Gastrocnemius medialis (tissue), 4 donors: ENCODE results near the gene SMIM12. TPM values are rescaled to one million over a fixed set of nuclear protein-coding genes. Genes with fewer than 3 reads are reported as not detected.

Experiments
- ATAC-seq, 2 donors: fragments of 150-250 bp; one replicate each; pipeline ENCODE4 v1.9.1; 2016
- DNase-seq, 2 donors: peaks; one replicate each; pipeline ENCODE4 v3.0.0-alpha.2; 2019
- H3K27ac ChIP-seq, 4 donors: fragments of 200-600 bp; sonication (generic); 1 replicate in 1 of 4; 2 replicates in 3 of 4; pipeline ENCODE4 v1.5.1; 2016 to 2018; ENCODE audit warnings: mild to moderate bottlenecking in 2 of 4, moderate library complexity in 1 of 4
- H3K27me3 ChIP-seq, 3 donors: fragments of 200-600 bp; sonication (generic) in 2 of 3; 1 replicate in 1 of 3; 2 replicates in 2 of 3; pipeline versions ENCODE4 v1.5.1 to v1.6.0; 2016 to 2019; ENCODE audit warnings: mild to moderate bottlenecking in 1 of 3, moderate library complexity in 1 of 3
- H3K36me3 ChIP-seq, 2 donors: fragments of 200-600 bp; sonication (generic) in 1 of 2; one replicate each; pipeline ENCODE4 v1.5.1; 2017 to 2018
- H3K4me1 ChIP-seq, 2 donors: fragments of 200-600 bp; sonication (generic) in 1 of 2; one replicate each; pipeline ENCODE4 v1.5.1; 2016 to 2017; ENCODE audit warnings: mild to moderate bottlenecking in 2 of 2
- H3K4me3 ChIP-seq, 4 donors: fragments of 200-600 bp; sonication (generic) in 3 of 4; 1 replicate in 1 of 4; 2 replicates in 3 of 4; pipeline ENCODE4 v1.5.1; 2016 to 2019; ENCODE audit warnings: mild to moderate bottlenecking in 2 of 4
- H3K9me3 ChIP-seq, 3 donors: fragments of 200-600 bp; sonication (generic) in 2 of 3; 1 replicate in 1 of 3; 2 replicates in 2 of 3; pipeline ENCODE4 v1.5.1; 2016 to 2019
- CTCF ChIP-seq, 5 experiments: fragments of 450-650 bp in 3 of 5; fragments of 200-600 bp in 2 of 5; sonication (generic) in 2 of 5; IDR thresholded peaks in 4 of 5; conservative IDR thresholded peaks in 1 of 5; 1 replicate in 4 of 5; 2 replicates in 1 of 5; pipeline ENCODE4 v1.5.1; 2016 to 2019; ENCODE audit warnings: antibody characterized with exemption in 5 of 5, mild to moderate bottlenecking in 3 of 5, moderate library complexity in 3 of 5
- POLR2A ChIP-seq, 2 donors: fragments of 450-650 bp; IDR thresholded peaks; one replicate each; pipeline ENCODE4 v1.6.1; 2017; ENCODE audit warnings: antibody characterized with exemption in 2 of 2, mild to moderate bottlenecking in 2 of 2, moderate library complexity in 2 of 2
- in situ Hi-C, 4 donors: fragments of 200-750 bp; cut with MboI; loops; one replicate each; pipeline versions ENCODE4 v1.15.0 to v1.8.0; 2017; ENCODE audit warnings: low sequenced_read_pairs in 4 of 4
- intact Hi-C: fragments of 100-400 bp; cut with DNase I; formaldehyde crosslinking; loops from one replicate; pipeline ENCODE4 v1.15.1; 2023; ENCODE audit warnings: low total_unique reads
- total RNA-seq, 4 donors: library from RNA; depleted of rRNA; stranded (reverse); fragments of >200 nt; gene quantifications; one replicate each; pipeline versions ENCODE4 v1.1.0 to v1.2.3, GENCODE V29; 2016

SMIM12 gene
- total RNA-seq, 4 donors from 2014 or later, result 24.2 to 40.8 (median 35.6) TPM

DNA sequence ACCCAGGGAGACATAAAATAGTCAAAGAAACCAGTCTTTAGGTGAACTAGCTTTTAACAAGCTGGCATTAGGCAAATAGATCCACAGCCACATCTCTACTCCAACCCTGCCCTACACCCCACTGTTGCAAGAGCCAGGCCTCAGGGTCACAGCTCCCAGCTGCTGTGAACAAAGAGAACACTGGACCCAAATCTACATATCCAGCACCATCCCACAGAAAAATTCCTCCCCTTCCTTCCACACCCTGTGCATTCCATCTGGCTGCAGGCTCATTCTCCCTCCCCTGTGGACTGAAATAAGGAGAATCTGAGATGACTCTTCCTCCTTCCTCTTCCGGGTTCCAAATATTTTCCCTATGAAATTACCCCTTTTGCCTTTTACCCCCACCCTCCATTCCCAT, 46.7 kb upstream of the SMIM12 start:
- Histone ChIP-seq H3K27me3 (no peaks in the 10 kb centered on the region), H3K4me1 (no peaks in the 10 kb centered on the region), H3K4me3 (no peak overlapping the region), H3K27ac (no peak overlapping the region), H3K9me3 (no peaks in the 10 kb centered on the region), H3K36me3 (no peaks in the 10 kb centered on the region)
- no peak for ATAC-seq
- intact Hi-C loops (no loop called here), in situ Hi-C loops (no loop called here)
- TF ChIP-seq CTCF (IDR thresholded peaks at IDR 0.05 in 4 of 5, conservative IDR thresholded peaks at IDR 0.05 in 1 of 5) (no peak), POLR2A (IDR thresholded peaks at IDR 0.05) (no peak)
- no peak for DNase-seq

- TF ChIP-seq CTCF (IDR thresholded peaks at IDR 0.05 in 4 of 5, conservative IDR thresholded peaks at IDR 0.05 in 1 of 5), result no peak
- TF ChIP-seq POLR2A (IDR thresholded peaks at IDR 0.05), result no peak
- Histone ChIP-seq H3K27me3 (no peaks in the 10 kb centered on the region), H3K4me1 (no peaks in the 10 kb centered on the region), H3K4me3 (no peak overlapping the region), H3K36me3 (no peaks in the 10 kb centered on the region), H3K27ac (no peak overlapping the region), H3K9me3 (no peaks in the 10 kb centered on the region)
- no peak for DNase-seq
- no peak for ATAC-seq
- in situ Hi-C loops (no loop called here), intact Hi-C loops (no loop called here)
Observed at GRCh38 chr1:34905098-34905459, 45.5 kb upstream of the SMIM12 start.

DNA sequence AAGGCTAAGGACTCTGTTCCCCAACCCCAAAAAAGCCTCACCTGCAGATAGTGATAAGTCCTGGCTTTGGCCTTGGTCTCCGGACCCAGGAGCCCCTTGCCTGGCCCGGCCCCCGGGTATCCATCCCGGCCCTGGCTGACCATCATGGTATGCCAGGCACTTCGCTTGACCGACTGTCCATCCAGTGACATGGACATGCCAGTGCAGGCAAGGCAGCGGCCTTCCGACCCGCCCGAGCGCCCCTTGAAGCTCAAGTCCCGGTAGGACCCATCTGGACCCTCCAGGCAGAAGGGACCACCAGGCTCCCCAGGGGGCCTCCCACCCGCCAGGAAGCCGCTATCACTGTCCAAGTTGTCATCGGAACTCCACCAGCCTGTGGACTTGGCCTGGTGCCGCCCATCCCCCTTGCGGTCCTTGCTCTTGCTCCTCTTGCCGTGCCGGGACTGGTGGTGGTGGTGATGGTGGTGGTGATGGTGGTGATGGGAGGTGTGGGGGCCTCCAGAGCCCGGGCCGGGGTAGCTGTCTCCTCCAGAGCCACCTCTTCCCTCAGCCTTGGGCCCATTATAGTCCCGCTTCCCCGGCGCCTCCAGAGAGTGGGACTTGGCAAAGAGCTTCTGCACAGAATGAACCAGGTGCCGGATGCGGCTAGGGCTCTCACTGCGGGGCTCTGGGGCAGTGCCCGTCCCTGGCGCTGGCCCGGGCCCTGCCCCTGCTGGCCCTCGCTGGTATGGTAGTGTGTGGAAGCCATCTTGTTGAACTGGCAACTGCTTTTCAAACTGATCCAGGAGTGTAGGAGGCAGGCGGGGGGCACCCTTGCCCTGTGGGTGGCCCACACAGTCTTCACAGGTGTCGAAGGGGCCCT, 44.9 kb upstream of the SMIM12 start:
- H3K27me3 ChIP-seq, result no peaks in the 10 kb centered on the region
- H3K27ac ChIP-seq, result no peak overlapping the region
- DNase-seq, result no peak
- H3K9me3 ChIP-seq, result no peaks in the 10 kb centered on the region
- TF ChIP-seq POLR2A (IDR thresholded peaks at IDR 0.05), result no peak
- TF ChIP-seq CTCF (IDR thresholded peaks at IDR 0.05 in 4 of 5, conservative IDR thresholded peaks at IDR 0.05 in 1 of 5), result no peak
- no peak for ATAC-seq
- H3K4me3 ChIP-seq, result no peak overlapping the region
- intact Hi-C loops, result no loop called here
- H3K36me3 ChIP-seq, result no peaks in the 10 kb centered on the region
- in situ Hi-C loops, result no loop called here
- H3K4me1 ChIP-seq, result no peaks in the 10 kb centered on the region

DNA sequence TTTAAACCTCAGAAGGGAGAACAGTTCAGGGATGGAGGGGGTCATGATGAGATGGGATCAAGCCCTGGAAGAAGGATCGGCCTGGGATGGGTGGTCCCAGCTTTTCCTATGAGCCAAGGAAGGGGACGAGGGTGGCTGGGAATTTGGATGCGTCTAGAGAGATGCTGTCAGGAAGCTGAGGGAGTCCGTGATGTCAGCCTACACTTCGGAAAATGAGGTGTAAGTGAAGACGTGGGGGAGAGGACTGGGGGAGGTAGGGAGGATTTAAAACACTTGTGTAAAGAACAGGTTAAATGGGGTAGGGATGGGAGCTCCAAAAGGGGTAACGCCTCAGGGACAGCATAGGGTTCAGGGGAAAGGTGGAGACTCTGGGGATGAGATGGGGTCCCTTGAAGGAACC, 42.4 kb upstream of the SMIM12 start:
- no peaks in the 10 kb centered on the region for H3K9me3 ChIP-seq
- ATAC-seq (no peak), DNase-seq (no peak)
- H3K36me3 ChIP-seq, result no peaks in the 10 kb centered on the region
- in situ Hi-C loops, result no loop called here
- no peaks in the 10 kb centered on the region for H3K4me1 ChIP-seq
- intact Hi-C loops, result no loop called here
- H3K27me3 ChIP-seq, result no peaks in the 10 kb centered on the region
- no peak overlapping the region for H3K27ac ChIP-seq
- TF ChIP-seq CTCF (IDR thresholded peaks at IDR 0.05 in 4 of 5, conservative IDR thresholded peaks at IDR 0.05 in 1 of 5), result no peak
- no peak for TF ChIP-seq POLR2A (IDR thresholded peaks at IDR 0.05)
- no peak overlapping the region for H3K4me3 ChIP-seq
